Spleen (tissue), 7 donors: ENCODE results near the gene RPS27L.

Experiments used
- CTCF ChIP-seq, 11 experiments: fragments of 200-600 bp in 7 of 11; fragments of 450-650 bp in 4 of 11; sonication (generic) in 4 of 11; IDR thresholded peaks in 8 of 11; conservative IDR thresholded peaks in 3 of 11; 1 replicate in 7 of 11; 2 replicates in 4 of 11; pipeline versions ENCODE4 v1.4.0 to v1.8.0; 2016 to 2021; ENCODE audit warnings: antibody characterized with exemption in 11 of 11, inconsistent platforms in 4 of 11, mild to moderate bottlenecking in 1 of 11
- POLR2A ChIP-seq, 3 donors: fragments of 450-650 bp; IDR thresholded peaks; one replicate each; pipeline ENCODE4 v1.5.1; 2017; ENCODE audit warnings: antibody characterized with exemption in 3 of 3, mild to moderate bottlenecking in 1 of 3
- POLR2AphosphoS5 ChIP-seq, 3 donors: sonication (generic); formaldehyde crosslinking; IDR thresholded peaks; one replicate each; pipeline ENCODE4 v1.5.1; 2017; ENCODE audit warnings: antibody characterized with exemption in 3 of 3
- donor health status: DM: no; HTN: no; CAD: no; lungs with moderate emphysema.
- donor health status: DM: no; HTN: no; CAD: no.
- donor health status: DM: no; HTN: no; CAD: no.

GRCh38 chr15:63187589-63188226 is 30.4 kb upstream of the RPS27L start:
- TF ChIP-seq CTCF (IDR thresholded peaks at IDR 0.05 in 8 of 11, conservative IDR thresholded peaks at IDR 0.05 in 3 of 11) = no peak
- TF ChIP-seq POLR2A (IDR thresholded peaks at IDR 0.05) = no peak
- TF ChIP-seq POLR2AphosphoS5 (IDR thresholded peaks at IDR 0.05) = no peak
